ENCODE results near the gene GDPGP1.

- no peak for TF ChIP-seq POLR2AphosphoS5 (IDR thresholded peaks at IDR 0.05; ENCODE audit: borderline replicate concordance, low read depth, low read length)
- TF ChIP-seq EZH2 (IDR thresholded peaks at IDR 0.05) = no peak
Measured at GRCh38 chr15:90200534-90201129, 33.4 kb upstream of the GDPGP1 start.
